Upper lobe of right lung (tissue), 1 donor: ENCODE measurements around the gene CKS2. TPM values are rescaled to one million over a fixed set of nuclear protein-coding genes. Genes with fewer than 3 reads are reported as not detected.
A peak's percentile ranks its signal among the peaks of the same experiment; 100 is the strongest.

Experiments used
- ATAC-seq: fragments of 200-7000 bp; cut with Tn5 transposase; one replicate; pipeline ENCODE4 v1.9.1; 2020; ENCODE audit warnings: mild to moderate bottlenecking, moderate library complexity
- DNase-seq: peaks from one replicate; pipeline ENCODE4 v3.0.0-alpha.2; 2020
- H3K27ac ChIP-seq: fragments of 200-600 bp; one replicate; pipeline ENCODE4 v1.8.0; 2022
- H3K27me3 ChIP-seq: fragments of 200-600 bp; one replicate; pipeline ENCODE4 v1.8.0; 2022; ENCODE audit warnings: mild to moderate bottlenecking
- H3K36me3 ChIP-seq: fragments of 200-600 bp; one replicate; pipeline ENCODE4 v1.8.0; 2022
- H3K4me1 ChIP-seq: fragments of 200-600 bp; one replicate; pipeline ENCODE4 v1.8.0; 2022
- H3K4me3 ChIP-seq: fragments of 200-600 bp; one replicate; pipeline ENCODE4 v1.8.0; 2022; ENCODE audit warnings: mild to moderate bottlenecking
- H3K9me3 ChIP-seq: fragments of 200-600 bp; one replicate; pipeline ENCODE4 v1.8.0; 2022
- CTCF ChIP-seq: fragments of 200-600 bp; IDR thresholded peaks from one replicate; pipeline ENCODE4 v1.8.0; 2022; ENCODE audit warnings: antibody characterized with exemption
- intact Hi-C: fragments of 100-400 bp; cut with DNase I; formaldehyde crosslinking; loops from one replicate; pipeline ENCODE4 v1.11.0; 2022
- total RNA-seq: library from RNA; stranded (reverse); fragmentation: NEBNext Ultra II Directional; extraction: Animal tissue kit (Norgen Biotek cat#: 25700); gene quantifications from one replicate; pipeline ENCODE4 v1.2.1, GENCODE V29; 2021
- donor health status: DM: no; HTN: yes; CAD: no; lungs with severe emphysema.

Gene CKS2
- total RNA-seq, 1 donor from 2014 or later: 15.0 TPM

- DNase-seq (no peak), ATAC-seq (no peak)
- peak overlapping the region; percentile 100 for H3K27ac ChIP-seq
- no peak for TF ChIP-seq CTCF
- H3K9me3 ChIP-seq: no peaks in the 10 kb centered on the region
- no peak overlapping the region for H3K4me3 ChIP-seq
- H3K27me3 ChIP-seq: no peaks in the 10 kb centered on the region
- intact Hi-C loops: no loop called here
- H3K4me1 ChIP-seq: peaks cover 29% of the 10 kb centered on the region
- no peaks in the 10 kb centered on the region for H3K36me3 ChIP-seq
Observed at GRCh38 chr9:89309166-89309565, 1.8 kb upstream of the CKS2 start.

DNA sequence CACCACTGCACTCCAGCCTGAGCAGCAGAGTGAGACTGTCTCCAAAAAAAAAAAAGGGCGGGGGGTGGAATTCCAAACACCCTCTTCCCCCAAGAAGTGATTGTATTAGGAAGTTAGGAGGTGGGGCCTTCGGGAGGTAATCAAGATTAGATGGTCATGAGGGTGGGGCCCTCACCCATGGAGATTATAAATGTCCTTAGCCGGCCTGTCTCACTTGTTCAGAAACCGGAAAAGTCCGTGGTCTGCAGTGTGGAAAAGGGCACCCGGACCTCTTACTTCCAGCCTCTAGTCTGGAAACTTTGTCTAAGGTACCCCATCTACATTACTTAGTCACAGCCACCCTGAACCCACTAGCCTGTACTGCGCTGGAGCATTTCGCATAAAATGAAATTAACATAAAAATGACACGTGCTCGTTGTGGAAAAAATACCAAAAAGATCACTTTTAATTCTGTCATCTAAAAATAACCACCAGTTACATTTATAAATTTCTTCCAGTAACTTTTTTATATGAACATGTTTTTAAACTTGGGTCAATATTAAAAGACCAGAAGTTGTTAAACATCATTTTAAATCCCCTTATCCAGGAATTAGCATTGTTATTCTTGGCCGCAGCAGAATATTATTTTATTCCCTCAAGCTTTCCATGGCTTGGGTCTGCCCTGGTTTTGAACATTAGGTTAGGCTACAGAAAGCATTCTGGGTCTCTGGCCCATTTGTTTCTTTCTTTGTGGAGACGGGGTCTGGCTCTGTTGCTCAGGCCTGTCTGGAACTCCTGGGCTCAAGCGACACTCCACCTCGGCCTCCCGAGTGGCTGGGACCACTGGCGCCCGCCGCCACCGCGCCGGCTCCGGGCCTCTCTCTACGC, 1.2 kb upstream of the CKS2 start:
- DNase-seq: no peak
- intact Hi-C loops: no loop called here
- ATAC-seq: no peak

DNA sequence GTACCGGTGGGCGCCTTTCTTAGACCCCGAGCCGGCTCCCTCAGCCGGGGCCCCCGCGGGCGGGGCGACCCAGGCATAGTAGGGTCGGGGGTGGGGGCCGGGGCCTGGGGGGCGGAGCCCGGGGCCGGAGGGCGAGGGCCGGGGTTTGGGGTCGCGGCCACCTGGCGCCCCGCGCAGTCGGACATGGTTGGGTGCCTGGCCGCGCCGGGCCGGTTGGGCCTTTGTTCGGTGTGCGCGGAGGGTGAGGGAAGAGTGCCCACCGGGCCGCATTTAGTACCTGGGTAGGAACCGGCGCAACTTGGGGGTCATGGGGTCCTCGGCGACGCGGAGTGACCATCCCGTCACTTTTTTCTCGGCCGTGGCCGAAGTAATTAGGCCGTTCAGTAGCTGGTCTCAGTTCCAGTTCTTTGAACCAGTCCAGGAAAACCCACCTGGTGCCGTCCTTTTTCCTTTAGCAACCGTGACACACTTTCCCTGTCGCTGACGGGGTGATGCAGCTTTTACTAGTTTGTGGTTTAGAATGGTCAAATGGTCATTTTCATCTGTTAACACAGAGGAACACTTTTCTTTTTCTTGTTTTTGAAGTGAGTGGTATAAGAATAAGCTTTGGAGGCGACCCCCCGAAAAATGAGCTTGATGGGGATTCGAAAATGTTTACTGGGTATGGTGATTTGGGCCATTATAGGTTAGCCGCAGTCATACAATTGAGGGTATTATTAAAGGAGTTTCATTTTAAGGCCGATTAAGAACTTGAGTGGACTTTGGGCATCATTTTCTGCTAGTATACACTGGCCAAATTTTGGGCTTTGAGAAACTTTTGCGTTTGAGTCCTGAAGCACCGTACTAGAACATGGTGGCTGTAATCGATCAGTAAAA, 589 bp downstream of the CKS2 start:
- Histone ChIP-seq H3K36me3 (peaks cover 7% of the 10 kb centered on the region), H3K4me3 (peak overlapping the region; percentile 60), H3K27me3 (no peaks in the 10 kb centered on the region), H3K9me3 (no peaks in the 10 kb centered on the region), H3K27ac (peak overlapping the region; percentile 55), H3K4me1 (peaks cover 29% of the 10 kb centered on the region)
- DNase-seq: peak; percentile 66
- no peak for TF ChIP-seq CTCF
- intact Hi-C loops: no loop called here
- ATAC-seq: no peak

More for the DNA sequence above, 1.2 kb upstream of the CKS2 start:
- Histone ChIP-seq H3K27me3 (no peaks in the 10 kb centered on the region), H3K27ac (peak overlapping the region; percentile 100), H3K36me3 (no peaks in the 10 kb centered on the region), H3K4me1 (peaks cover 29% of the 10 kb centered on the region), H3K4me3 (peak overlapping the region; percentile 70), H3K9me3 (no peaks in the 10 kb centered on the region)
- no peak for TF ChIP-seq CTCF

DNA sequence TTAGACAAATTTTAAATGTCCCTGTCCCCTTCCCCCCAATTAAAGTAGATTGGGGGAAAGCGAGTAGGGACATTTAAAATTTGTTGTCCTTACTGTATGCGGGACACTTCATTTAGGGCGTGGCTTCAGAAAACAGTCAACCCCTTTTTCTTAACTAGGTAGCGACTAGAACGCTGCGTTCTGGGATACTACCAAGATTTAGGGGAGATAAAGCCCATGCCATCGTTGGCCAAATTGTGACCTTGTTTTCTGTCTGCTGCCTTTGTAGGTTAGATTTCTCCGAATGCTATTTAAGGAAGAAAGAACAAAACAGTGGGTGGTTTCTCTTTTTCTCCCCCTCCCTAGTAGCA, 1.2 kb downstream of the CKS2 start:
- DNase-seq: no peak
- Histone ChIP-seq H3K27me3 (no peaks in the 10 kb centered on the region), H3K4me1 (peaks cover 29% of the 10 kb centered on the region), H3K27ac (no peak overlapping the region), H3K9me3 (no peaks in the 10 kb centered on the region), H3K4me3 (peak overlapping the region; percentile 60), H3K36me3 (peaks cover 9% of the 10 kb centered on the region)
- intact Hi-C loops: no loop called here
- ATAC-seq: no peak
- TF ChIP-seq CTCF: no peak

DNA sequence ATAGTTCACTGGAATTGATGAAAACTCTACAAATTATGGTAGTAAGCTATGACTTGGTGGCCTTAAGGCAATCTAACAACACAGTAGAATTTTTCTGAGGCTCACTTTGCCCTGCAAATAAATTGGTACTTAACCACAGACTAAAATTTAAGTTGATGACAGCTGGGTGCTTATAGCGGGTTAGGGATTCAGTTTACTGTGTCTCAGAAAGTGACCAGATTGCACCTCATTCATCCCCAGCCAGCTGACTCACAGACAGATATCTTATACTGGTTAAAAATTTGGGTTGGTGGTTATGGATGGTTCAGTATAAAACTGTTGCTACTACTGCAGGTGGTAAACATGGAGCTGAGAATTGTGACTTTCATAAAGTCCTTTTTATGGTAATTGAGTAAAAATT, 2.8 kb downstream of the CKS2 start:
- no peak for ATAC-seq
- H3K36me3 ChIP-seq: peaks cover 9% of the 10 kb centered on the region
- intact Hi-C loops: no loop called here
- no peak for DNase-seq
- H3K27me3 ChIP-seq: no peaks in the 10 kb centered on the region
- H3K27ac ChIP-seq: no peak overlapping the region
- H3K4me3 ChIP-seq: no peak overlapping the region
- H3K4me1 ChIP-seq: peaks cover 36% of the 10 kb centered on the region
- no peak for TF ChIP-seq CTCF
- no peaks in the 10 kb centered on the region for H3K9me3 ChIP-seq
